WTC11 (cell line): ENCODE data around the gene NFATC1. TPM values are rescaled to one million over a fixed set of nuclear protein-coding genes. Genes with fewer than 3 reads are reported as not detected.

ENCODE experiments used
- ATAC-seq: fragments of 200-7000 bp; cut with Tn5 transposase; 2 replicates; pipeline ENCODE4 v1.10.0; 2021; ENCODE audit warnings: mild to moderate bottlenecking, moderate library complexity
- CTCF ChIA-PET: fragments of 300-600 bp; sonication (Branson Sonifier 250); formaldehyde crosslinking; loops from one replicate; lab custom pipeline; 2021; ENCODE audit warnings: antibody characterized with exemption; lab: Charles Lee
- POLR2A ChIA-PET: fragments of 350-600 bp; sonication (Branson Sonifier 250); formaldehyde crosslinking; loops from one replicate; lab custom pipeline; 2021; ENCODE audit warnings: antibody characterized with exemption; lab: Charles Lee
- DNase-seq: peaks from one replicate; pipeline ENCODE4 v3.0.0; 2021; ENCODE audit warnings: low spot score
- H3K27ac Mint-ChIP-seq: 2 replicates; pipeline ENCODE4 v1.8.0; 2021; ENCODE audit warnings: mixed read lengths
- H3K27me3 Mint-ChIP-seq: 2 replicates; pipeline ENCODE4 v1.8.0; 2021; ENCODE audit warnings: low read depth, mild to moderate bottlenecking, moderate library complexity, mixed read lengths
- H3K36me3 Mint-ChIP-seq: 2 replicates; pipeline ENCODE4 v1.8.0; 2021; ENCODE audit warnings: mixed read lengths
- H3K4me1 Mint-ChIP-seq: 2 replicates; pipeline ENCODE4 v1.8.0; 2022; ENCODE audit warnings: mixed read lengths
- H3K4me3 Mint-ChIP-seq: 2 replicates; pipeline ENCODE4 v1.8.0; 2021; ENCODE audit warnings: mild to moderate bottlenecking, moderate library complexity, mixed read lengths
- H3K9me3 Mint-ChIP-seq: 2 replicates; pipeline ENCODE4 v1.8.0; 2021; ENCODE audit warnings: mixed read lengths
- ELF4 ChIP-seq: sonication (generic); formaldehyde crosslinking; IDR thresholded peaks from 2 replicates; pipeline ENCODE4 v1.8.1; 2022; ENCODE audit warnings: low read depth, mild to moderate bottlenecking, moderate library complexity, missing genetic modification reagents
- ETV6 ChIP-seq: sonication (generic); formaldehyde crosslinking; IDR thresholded peaks from 2 replicates; pipeline ENCODE4 v1.8.1; 2022; ENCODE audit warnings: mild to moderate bottlenecking, missing genetic modification reagents
- GRHL2 ChIP-seq: fragments of 250-450 bp; sonication (Bioruptor Pico); IDR thresholded peaks from 2 replicates; pipeline ENCODE4 v1.8.0; 2022; ENCODE audit warnings: mild to moderate bottlenecking, moderate library complexity; ENCODE audit not compliant: insufficient replicate concordance, severe bottlenecking
- KAT7 ChIP-seq: sonication (generic); formaldehyde crosslinking; IDR thresholded peaks from 2 replicates; pipeline ENCODE4 v1.8.1; 2023; ENCODE audit warnings: missing genetic modification reagents, mild to moderate bottlenecking, borderline replicate concordance
- NR2C2 ChIP-seq: sonication (generic); formaldehyde crosslinking; IDR thresholded peaks from 2 replicates; pipeline ENCODE4 v1.8.0; 2022; ENCODE audit warnings: mild to moderate bottlenecking, missing genetic modification reagents
- SMAD3 ChIP-seq: sonication (generic); formaldehyde crosslinking; IDR thresholded peaks from 2 replicates; pipeline ENCODE4 v1.8.0; 2022; ENCODE audit warnings: missing genetic modification reagents, mild to moderate bottlenecking, borderline replicate concordance
- total RNA-seq: library from RNA; stranded (reverse); gene quantifications from 3 replicates; pipeline ENCODE4 v1.2.3, GENCODE V29; 2021
- TF ChIP-seq, protein P1 (sequence below): sonication (generic); formaldehyde crosslinking; IDR thresholded peaks from 2 replicates; pipeline ENCODE4 v1.8.1; 2023; ENCODE audit warnings: mild to moderate bottlenecking, missing genetic modification reagents
- TF ChIP-seq, protein P2 (sequence below): sonication (generic); formaldehyde crosslinking; IDR thresholded peaks from 2 replicates; pipeline ENCODE4 v1.8.0; 2022; ENCODE audit warnings: missing genetic modification reagents
- TF ChIP-seq, protein P3 (sequence below): fragments of 200-600 bp; IDR thresholded peaks from 2 replicates; pipeline ENCODE4 v1.8.0; 2022; ENCODE audit warnings: antibody characterized with exemption
- TF ChIP-seq, protein P4 (sequence below): sonication (generic); formaldehyde crosslinking; IDR thresholded peaks from 2 replicates; pipeline ENCODE4 v1.8.1; 2023; ENCODE audit warnings: mild to moderate bottlenecking, missing genetic modification reagents, borderline replicate concordance
- TF ChIP-seq, protein P5 (sequence below): fragments of 250-450 bp; sonication (Bioruptor Pico); IDR thresholded peaks from 2 replicates; pipeline ENCODE4 v1.9.0; 2021; ENCODE audit warnings: mild to moderate bottlenecking
- TF ChIP-seq, protein P6 (sequence below): sonication (generic); formaldehyde crosslinking; conservative IDR thresholded peaks from 2 replicates; pipeline ENCODE4 v1.8.1; 2022; ENCODE audit warnings: mild to moderate bottlenecking, missing genetic modification reagents
- TF ChIP-seq, protein P7 (sequence below): sonication (generic); formaldehyde crosslinking; IDR thresholded peaks from 2 replicates; pipeline ENCODE4 v1.8.0; 2022; ENCODE audit warnings: mild to moderate bottlenecking, missing genetic modification reagents
- TF ChIP-seq, protein P8 (sequence below): sonication (generic); formaldehyde crosslinking; IDR thresholded peaks from 2 replicates; pipeline ENCODE4 v1.8.1; 2022; ENCODE audit warnings: mild to moderate bottlenecking, missing genetic modification reagents, moderate library complexity, borderline replicate concordance

NFATC1 gene
- total RNA-seq, 1 experiment from 2014 or later: 20.2 TPM

DNA sequence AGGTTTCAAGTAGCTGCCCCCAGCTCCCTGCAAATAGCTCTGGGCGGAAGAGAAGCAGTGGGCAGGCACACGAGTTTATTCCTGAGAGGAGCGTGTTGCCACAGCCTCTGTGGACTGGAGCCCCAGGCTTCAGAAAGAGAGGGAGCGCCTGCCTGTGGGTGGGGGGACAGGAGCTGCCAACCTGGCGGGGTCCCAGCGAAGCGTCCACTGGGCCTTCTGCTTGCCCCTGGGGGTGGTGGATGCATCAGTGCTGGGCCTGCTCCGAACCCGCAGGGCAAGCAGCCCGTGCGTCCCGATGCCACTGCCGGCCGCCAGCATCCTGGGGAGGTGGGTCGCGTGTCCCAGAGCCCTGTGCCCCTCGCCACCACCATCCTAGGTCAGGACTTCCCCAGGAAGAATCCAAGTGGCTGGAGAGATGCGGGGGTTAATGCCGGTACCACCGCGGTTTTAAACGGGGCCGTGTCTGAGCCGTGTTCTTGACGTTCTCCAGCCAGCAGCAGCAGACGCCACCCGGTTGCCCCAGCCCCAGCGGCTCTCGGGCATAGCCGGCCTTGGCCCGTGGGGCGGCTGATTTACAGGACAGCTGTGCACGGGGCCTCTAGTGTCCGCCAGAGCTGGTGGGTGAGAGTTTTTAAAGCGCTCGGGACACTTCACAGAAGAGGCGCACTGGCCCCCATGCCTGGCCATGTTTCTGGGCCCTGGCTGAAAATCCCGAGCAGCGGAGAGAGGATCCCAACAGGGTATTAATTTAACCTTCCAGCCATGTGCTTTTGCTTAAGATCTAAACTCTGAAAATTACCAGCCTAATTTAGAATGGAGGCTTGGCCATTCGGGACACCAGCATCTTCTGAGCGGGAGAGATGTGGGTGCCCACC lies 84.7 kb downstream of the NFATC1 start:
- TF ChIP-seq GRHL2 (CRISPR knock-in tag) (no peak), ETV6 (CRISPR knock-in tag) (no peak), NR2C2 (no peak)
- TF ChIP-seq, protein P1, sequence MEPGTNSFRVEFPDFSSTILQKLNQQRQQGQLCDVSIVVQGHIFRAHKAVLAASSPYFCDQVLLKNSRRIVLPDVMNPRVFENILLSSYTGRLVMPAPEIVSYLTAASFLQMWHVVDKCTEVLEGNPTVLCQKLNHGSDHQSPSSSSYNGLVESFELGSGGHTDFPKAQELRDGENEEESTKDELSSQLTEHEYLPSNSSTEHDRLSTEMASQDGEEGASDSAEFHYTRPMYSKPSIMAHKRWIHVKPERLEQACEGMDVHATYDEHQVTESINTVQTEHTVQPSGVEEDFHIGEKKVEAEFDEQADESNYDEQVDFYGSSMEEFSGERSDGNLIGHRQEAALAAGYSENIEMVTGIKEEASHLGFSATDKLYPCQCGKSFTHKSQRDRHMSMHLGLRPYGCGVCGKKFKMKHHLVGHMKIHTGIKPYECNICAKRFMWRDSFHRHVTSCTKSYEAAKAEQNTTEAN (CRISPR knock-in tag): no peak
- TF ChIP-seq, protein P2, sequence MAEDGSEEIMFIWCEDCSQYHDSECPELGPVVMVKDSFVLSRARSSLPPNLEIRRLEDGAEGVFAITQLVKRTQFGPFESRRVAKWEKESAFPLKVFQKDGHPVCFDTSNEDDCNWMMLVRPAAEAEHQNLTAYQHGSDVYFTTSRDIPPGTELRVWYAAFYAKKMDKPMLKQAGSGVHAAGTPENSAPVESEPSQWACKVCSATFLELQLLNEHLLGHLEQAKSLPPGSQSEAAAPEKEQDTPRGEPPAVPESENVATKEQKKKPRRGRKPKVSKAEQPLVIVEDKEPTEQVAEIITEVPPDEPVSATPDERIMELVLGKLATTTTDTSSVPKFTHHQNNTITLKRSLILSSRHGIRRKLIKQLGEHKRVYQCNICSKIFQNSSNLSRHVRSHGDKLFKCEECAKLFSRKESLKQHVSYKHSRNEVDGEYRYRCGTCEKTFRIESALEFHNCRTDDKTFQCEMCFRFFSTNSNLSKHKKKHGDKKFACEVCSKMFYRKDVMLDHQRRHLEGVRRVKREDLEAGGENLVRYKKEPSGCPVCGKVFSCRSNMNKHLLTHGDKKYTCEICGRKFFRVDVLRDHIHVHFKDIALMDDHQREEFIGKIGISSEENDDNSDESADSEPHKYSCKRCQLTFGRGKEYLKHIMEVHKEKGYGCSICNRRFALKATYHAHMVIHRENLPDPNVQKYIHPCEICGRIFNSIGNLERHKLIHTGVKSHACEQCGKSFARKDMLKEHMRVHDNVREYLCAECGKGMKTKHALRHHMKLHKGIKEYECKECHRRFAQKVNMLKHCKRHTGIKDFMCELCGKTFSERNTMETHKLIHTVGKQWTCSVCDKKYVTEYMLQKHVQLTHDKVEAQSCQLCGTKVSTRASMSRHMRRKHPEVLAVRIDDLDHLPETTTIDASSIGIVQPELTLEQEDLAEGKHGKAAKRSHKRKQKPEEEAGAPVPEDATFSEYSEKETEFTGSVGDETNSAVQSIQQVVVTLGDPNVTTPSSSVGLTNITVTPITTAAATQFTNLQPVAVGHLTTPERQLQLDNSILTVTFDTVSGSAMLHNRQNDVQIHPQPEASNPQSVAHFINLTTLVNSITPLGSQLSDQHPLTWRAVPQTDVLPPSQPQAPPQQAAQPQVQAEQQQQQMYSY (CRISPR knock-in tag): no peak
- TF ChIP-seq, protein P3, sequence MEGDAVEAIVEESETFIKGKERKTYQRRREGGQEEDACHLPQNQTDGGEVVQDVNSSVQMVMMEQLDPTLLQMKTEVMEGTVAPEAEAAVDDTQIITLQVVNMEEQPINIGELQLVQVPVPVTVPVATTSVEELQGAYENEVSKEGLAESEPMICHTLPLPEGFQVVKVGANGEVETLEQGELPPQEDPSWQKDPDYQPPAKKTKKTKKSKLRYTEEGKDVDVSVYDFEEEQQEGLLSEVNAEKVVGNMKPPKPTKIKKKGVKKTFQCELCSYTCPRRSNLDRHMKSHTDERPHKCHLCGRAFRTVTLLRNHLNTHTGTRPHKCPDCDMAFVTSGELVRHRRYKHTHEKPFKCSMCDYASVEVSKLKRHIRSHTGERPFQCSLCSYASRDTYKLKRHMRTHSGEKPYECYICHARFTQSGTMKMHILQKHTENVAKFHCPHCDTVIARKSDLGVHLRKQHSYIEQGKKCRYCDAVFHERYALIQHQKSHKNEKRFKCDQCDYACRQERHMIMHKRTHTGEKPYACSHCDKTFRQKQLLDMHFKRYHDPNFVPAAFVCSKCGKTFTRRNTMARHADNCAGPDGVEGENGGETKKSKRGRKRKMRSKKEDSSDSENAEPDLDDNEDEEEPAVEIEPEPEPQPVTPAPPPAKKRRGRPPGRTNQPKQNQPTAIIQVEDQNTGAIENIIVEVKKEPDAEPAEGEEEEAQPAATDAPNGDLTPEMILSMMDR: no peak
- ChIA-PET POLR2A (no interaction called here), CTCF (interaction anchor here (1.6 kb wide), 1 partner anchor 102 kb away, joined by 3 read pairs; no protein-coding TSS in a partner anchor)
- no peak for DNase-seq
- Mint-ChIP-seq H3K4me3 (no peak overlapping the region), H3K27me3 (no peaks in the 10 kb centered on the region), H3K36me3 (no peaks in the 10 kb centered on the region), H3K4me1 (no peaks in the 10 kb centered on the region), H3K27ac (no peak overlapping the region), H3K9me3 (no peaks in the 10 kb centered on the region)
- ATAC-seq: no peak

DNA sequence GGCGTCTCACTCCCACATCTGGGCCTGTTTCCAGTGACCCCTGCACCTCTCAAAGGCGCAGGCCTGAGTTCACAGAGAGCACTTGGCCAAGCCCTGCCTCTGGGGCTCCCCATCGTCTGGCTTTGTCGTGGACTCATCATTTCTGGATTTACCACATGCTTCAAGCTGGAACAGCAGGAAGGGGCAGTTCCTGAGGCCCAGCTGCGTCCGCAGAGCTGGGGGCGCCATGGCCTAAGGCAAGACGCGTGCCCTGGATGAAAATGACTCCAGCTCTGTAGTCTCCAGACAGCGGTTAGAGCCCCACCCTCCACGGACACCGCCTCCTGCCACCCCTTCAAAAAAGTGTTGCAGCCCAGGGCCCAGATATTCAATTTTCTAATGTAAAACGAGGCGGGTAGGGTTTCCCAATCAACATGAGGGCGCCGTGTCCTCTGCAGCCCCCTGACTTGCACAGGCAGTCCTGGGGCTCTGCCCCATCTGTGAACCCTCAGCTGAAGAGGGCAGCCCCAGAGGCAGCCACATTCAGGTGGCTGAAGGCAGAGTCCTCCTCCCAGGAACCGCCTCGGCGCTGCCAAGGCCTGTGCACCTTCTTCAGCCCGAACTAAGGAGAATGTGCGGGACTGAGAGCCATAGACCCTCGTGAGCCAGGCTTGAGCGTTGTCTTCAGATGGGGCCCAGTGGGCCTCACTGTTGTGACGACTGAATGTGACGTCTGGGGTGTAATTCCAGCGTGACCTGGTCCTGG lies 85.5 kb downstream of the NFATC1 start:
- Mint-ChIP-seq H3K27ac (no peak overlapping the region), H3K27me3 (no peaks in the 10 kb centered on the region), H3K4me1 (no peaks in the 10 kb centered on the region), H3K4me3 (no peak overlapping the region), H3K36me3 (no peaks in the 10 kb centered on the region), H3K9me3 (no peaks in the 10 kb centered on the region)
- DNase-seq (no peak), ATAC-seq (no peak)
- POLR2A ChIA-PET: no interaction called here
- CTCF ChIA-PET: interaction anchor here (0.6 kb wide), 1 partner anchor 11 kb away, joined by 6 read pairs; no protein-coding TSS in a partner anchor
- TF ChIP-seq SMAD3: no peak
- TF ChIP-seq ELF4 (CRISPR knock-in tag): no peak
- TF ChIP-seq, protein P4, sequence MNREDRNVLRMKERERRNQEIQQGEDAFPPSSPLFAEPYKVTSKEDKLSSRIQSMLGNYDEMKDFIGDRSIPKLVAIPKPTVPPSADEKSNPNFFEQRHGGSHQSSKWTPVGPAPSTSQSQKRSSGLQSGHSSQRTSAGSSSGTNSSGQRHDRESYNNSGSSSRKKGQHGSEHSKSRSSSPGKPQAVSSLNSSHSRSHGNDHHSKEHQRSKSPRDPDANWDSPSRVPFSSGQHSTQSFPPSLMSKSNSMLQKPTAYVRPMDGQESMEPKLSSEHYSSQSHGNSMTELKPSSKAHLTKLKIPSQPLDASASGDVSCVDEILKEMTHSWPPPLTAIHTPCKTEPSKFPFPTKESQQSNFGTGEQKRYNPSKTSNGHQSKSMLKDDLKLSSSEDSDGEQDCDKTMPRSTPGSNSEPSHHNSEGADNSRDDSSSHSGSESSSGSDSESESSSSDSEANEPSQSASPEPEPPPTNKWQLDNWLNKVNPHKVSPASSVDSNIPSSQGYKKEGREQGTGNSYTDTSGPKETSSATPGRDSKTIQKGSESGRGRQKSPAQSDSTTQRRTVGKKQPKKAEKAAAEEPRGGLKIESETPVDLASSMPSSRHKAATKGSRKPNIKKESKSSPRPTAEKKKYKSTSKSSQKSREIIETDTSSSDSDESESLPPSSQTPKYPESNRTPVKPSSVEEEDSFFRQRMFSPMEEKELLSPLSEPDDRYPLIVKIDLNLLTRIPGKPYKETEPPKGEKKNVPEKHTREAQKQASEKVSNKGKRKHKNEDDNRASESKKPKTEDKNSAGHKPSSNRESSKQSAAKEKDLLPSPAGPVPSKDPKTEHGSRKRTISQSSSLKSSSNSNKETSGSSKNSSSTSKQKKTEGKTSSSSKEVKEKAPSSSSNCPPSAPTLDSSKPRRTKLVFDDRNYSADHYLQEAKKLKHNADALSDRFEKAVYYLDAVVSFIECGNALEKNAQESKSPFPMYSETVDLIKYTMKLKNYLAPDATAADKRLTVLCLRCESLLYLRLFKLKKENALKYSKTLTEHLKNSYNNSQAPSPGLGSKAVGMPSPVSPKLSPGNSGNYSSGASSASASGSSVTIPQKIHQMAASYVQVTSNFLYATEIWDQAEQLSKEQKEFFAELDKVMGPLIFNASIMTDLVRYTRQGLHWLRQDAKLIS: no peak
- TF ChIP-seq, protein P5, sequence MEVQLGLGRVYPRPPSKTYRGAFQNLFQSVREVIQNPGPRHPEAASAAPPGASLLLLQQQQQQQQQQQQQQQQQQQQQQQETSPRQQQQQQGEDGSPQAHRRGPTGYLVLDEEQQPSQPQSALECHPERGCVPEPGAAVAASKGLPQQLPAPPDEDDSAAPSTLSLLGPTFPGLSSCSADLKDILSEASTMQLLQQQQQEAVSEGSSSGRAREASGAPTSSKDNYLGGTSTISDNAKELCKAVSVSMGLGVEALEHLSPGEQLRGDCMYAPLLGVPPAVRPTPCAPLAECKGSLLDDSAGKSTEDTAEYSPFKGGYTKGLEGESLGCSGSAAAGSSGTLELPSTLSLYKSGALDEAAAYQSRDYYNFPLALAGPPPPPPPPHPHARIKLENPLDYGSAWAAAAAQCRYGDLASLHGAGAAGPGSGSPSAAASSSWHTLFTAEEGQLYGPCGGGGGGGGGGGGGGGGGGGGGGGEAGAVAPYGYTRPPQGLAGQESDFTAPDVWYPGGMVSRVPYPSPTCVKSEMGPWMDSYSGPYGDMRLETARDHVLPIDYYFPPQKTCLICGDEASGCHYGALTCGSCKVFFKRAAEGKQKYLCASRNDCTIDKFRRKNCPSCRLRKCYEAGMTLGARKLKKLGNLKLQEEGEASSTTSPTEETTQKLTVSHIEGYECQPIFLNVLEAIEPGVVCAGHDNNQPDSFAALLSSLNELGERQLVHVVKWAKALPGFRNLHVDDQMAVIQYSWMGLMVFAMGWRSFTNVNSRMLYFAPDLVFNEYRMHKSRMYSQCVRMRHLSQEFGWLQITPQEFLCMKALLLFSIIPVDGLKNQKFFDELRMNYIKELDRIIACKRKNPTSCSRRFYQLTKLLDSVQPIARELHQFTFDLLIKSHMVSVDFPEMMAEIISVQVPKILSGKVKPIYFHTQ (CRISPR knock-in tag): no peak
- TF ChIP-seq, protein P6, sequence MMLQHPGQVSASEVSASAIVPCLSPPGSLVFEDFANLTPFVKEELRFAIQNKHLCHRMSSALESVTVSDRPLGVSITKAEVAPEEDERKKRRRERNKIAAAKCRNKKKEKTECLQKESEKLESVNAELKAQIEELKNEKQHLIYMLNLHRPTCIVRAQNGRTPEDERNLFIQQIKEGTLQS (CRISPR knock-in tag): no peak
- no peak for TF ChIP-seq KAT7 (CRISPR knock-in tag)
- TF ChIP-seq, protein P7, sequence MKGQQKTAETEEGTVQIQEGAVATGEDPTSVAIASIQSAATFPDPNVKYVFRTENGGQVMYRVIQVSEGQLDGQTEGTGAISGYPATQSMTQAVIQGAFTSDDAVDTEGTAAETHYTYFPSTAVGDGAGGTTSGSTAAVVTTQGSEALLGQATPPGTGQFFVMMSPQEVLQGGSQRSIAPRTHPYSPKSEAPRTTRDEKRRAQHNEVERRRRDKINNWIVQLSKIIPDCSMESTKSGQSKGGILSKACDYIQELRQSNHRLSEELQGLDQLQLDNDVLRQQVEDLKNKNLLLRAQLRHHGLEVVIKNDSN (CRISPR knock-in tag): no peak
- TF ChIP-seq, protein P8, sequence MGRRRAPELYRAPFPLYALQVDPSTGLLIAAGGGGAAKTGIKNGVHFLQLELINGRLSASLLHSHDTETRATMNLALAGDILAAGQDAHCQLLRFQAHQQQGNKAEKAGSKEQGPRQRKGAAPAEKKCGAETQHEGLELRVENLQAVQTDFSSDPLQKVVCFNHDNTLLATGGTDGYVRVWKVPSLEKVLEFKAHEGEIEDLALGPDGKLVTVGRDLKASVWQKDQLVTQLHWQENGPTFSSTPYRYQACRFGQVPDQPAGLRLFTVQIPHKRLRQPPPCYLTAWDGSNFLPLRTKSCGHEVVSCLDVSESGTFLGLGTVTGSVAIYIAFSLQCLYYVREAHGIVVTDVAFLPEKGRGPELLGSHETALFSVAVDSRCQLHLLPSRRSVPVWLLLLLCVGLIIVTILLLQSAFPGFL (CRISPR knock-in tag): no peak
